Renal cortex interstitium (tissue), 11 donors: ENCODE results near the gene SPRED2. TPM values are rescaled to one million over a fixed set of nuclear protein-coding genes. Genes with fewer than 3 reads are reported as not detected.
"Not testable (repeated sequence)": the region's sequence is repeated elsewhere in the genome, so short reads cannot be mapped to it uniquely, and the experiment has no call there.

Experiments used
- DNase-seq, 11 donors: peaks; one replicate each; pipeline ENCODE4 v3.0.0-alpha.2; 2013; ENCODE audit warnings: low read depth in 9 of 11, low spot score in 4 of 11; ENCODE audit errors: extremely low read depth in 1 of 11
- polyA plus RNA-seq, 3 donors: library from polyadenylated mRNA; unstranded; fragments of 120-200 nt; gene quantifications; one replicate each; pipeline ENCODE4 v1.2.1, GENCODE V29; 2013; ENCODE audit not compliant: insufficient read length in 3 of 3

The SPRED2 gene
- polyA plus RNA-seq, 3 donors, result 37.8 to 41.0 (median 39.4) TPM

DNA sequence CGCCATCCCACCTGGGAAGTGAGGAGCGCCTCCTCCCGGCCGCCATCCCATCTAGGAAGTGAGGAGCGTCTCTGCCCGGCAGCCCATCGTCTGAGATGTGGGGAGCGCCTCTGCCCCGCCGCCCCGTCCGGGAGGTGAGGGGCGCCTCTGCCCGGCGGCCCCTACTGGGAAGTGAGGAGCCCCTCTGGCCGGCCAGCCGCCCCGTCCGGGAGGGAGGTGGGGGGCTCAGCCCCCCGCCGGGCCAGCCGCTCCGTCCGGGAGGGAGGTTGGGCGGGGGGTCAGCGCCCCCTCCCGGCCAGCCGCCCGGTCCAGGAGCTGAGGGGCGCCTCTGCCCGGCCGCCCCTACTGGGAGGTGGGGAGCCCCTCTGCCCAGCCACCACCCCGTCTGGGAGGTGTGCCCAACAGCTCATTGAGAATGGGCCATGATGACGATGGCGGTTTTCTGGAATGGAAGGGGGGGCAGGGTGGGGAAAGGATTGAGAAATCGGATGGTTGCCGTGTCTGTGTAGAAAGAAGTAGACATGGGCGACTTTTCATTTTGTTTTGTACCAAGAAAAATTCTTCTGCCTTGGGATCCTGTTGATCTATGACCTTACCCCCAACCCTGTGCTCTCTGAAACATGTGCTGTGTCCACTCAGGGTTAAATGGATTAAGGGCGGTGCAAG lies 93.4 kb downstream of the SPRED2 start:
- not testable (repeated sequence) for DNase-seq

DNA sequence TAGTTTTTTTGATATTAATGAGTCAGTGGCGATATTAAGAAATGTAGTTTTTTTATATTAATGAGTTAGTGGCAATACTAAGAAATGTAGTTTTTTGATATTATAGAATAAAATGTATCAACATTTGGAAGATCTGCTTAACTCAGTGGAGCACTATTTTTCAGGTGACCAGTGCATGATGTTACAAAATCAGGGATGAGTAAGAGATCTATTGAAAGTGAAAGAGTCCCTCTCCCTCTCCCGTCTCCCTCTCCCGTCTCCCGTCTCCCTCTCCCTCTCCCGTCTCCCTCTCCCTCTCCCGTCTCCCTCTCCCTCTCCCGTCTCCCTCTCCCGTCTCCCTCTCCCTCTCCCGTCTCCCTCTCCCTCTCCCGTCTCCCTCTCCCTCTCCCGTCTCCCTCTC lies 94.5 kb downstream of the SPRED2 start:
- DNase-seq, result not testable (repeated sequence)

DNA sequence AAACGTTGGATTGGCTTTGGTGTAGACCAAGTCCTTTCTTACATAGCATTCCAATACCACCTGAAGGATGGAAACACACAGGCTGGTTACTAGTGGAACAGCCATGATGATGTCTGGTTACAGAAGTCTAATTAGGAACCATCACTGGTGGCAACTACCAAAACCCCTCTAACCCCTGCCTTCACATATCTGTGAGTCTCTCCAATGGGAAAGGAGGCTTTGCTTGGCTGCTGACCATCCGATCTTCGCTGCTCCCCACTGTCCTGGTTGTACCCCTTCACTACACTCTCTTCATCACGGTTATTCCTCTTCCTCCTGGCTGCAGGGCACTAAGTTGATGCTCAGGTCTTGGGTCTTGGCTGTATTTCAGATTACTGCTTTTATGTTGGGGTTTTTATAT lies 97.7 kb downstream of the SPRED2 start:
- no peak for DNase-seq

DNA sequence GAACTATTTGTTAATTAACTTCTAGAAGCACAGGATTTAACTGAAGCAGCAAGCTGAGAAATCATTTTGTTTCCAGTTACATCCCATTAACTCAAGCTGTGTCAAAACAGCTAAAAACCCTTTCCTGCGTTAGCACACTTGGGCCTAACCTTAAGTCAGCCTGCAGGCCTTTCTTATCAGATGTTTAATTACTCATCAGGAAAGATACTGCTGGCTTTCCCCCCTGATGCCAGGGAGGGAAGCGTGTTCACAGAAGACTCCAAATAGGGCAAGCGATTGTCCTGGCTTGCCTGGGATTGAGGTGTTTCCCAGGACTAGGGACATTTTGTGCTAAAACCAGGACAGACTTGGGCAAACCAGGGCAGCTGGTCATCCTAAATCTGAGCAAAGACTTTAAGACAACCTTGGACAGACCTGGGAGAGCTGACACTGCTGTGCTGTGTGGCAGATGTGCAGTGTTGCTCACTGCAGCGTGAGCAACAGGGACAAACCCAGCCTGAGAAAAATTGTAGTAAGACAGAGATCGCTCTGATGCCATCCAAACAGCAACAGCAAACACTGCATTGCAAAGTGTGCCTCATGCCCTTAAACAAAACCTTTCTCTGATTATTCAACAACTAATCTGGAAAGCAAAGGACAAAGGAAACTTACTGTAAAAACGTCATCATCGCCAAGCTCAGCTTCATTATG lies 100.9 kb downstream of the SPRED2 start:
- DNase-seq, result no peak

DNA sequence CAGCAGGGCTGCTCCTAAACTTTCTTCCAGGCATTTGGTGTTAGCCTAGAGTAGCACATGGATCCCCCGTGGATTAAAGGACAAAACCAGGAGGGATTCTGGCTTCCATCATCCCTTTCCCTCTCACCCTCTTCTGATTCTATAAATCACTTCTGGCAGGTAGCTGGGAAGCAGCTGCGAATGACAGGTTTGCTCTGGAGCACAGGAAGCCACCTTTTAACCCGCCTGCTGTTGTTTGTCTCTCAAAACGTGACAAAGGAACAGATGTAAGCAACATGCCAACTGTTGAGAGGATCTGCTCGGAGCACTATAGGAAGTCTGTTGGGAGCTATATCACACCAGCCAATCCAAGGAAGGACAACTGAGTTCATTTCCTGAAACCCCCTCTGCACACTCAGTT lies 102.9 kb downstream of the SPRED2 start:
- DNase-seq, result no peak

DNA sequence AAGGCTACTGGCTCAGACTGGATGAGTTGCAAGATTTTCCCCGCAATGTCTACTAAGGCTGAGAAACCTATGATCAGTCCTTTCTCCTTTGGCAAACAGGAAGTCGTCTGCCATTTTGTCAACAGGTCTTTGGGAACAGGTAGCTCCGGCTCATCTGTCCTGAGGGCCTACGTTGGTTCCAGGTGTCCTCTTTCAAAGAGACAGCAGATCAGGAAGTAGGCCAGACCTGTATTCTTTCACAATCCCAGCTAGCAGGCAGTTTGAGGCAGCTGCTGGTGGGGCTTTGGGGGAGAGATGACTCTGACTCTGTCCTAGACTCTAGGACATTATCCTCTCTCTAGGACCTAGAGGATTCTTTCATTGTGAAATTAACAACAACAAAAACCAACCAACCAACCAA lies 106.1 kb downstream of the SPRED2 start:
- no peak for DNase-seq

DNA sequence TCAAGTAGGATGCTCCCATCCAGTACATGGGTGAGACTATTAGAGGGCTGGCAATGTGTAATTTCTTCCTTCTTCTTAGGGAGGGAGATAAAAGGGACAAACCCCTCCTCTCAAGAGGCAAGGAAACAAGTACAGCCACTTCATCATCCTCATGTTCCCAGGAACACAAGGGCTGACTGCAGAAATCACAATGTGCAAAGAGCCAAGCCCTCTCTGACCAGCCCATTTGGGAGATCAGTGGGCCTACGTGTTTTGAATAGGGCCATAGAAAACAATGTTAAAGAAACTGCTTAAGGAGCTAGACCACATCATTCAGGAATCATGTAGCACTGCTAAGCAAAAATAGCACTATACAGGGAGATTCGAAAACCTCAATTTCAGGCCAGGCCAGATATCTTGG lies 107.3 kb downstream of the SPRED2 start:
- no peak for DNase-seq

DNA sequence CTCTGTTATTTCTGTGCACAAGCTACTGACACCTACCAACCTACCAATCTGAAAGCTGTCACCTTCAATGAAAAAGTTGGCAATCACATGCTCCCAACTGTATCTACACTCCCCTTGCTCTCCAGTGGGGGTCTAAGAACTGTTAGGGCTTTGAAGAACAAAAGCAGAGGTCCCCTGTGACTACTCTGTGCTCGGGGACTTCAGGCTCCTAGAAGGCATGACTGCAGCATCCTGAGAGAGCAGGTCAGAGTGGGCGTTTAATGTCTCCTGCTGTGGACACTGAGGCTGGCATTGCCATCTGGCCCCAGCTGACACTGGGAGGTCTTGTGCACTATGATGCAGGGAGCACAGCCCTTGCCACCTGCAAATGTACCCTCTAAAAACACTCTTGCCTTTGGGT lies 111.5 kb downstream of the SPRED2 start:
- no peak for DNase-seq

DNA sequence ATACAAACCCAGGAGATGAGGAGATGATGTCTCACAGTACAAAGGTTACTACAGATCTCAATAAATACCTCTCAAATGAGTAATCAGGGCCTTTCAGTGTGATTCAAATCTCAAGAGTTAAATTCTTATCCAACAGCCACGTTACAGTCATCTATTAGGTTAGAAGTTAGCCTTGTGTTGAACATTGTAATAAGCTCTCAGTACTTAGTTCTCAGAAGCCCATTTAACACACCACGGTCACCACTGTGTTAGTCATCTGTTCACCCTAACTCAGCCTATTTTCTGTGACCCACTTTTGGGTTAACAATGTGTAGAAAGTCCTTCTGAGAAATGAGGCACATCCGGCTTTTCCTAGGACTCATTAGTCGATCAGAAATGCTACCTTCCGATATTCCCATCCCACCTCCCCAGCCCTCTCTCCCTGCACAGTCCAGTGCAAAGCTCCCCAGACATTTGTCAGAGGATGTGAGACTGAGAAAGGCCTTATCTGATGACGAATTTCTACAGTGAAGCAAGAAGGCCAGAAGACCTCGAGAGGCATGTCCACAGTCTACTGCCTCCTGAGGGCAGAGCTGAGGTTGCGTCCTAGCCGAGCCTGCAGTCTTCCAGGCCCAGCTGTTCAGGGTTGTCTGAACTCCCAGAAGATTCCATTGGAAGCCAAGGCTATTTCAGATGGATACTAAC lies 112.2 kb downstream of the SPRED2 start:
- no peak for DNase-seq

DNA sequence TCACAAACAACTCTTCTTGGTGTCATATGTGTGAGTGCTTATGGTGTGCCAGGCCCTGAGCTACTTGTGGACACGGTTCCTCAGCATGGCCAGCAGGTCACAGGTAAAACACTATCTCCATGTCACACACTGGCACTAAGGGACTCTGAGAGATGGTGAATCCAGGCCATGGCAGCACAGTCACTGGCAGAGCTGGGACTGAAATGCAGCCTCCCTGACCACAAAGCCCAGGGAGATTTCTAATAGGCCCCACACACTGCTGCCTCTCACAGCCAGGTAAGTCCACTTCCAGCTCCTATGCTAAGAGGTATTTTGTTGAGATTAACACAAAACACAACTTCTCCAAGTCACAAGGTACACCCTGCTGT lies 112.7 kb downstream of the SPRED2 start:
- DNase-seq, result no peak

DNA sequence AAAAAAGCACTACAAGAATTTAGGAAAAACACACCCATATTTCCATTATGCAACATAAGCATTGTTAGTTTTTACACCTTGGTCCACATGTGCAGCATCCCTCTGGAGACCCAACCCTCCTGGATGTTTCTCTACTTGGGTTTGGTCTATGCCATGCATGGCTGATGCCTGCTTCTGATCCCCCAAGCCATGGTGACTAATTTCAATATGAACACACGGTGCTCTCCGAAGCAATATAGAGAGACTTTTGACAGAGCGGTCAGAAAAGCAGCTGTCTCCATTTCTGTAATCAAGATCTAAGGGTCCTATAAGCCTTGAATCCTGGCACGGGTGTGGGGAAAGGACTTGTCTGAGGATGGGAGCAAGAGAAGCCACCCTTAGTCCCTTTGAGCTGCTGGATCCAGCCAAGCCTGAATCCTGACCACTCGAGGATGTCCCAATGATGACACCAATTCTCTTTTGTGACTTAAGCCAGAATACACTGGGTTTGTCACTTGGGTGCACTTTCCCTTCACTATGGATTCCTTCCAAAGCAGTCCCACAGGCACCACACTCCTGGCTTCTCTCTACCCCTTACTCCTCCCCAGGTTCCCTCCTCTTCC lies 113.2 kb downstream of the SPRED2 start:
- no peak for DNase-seq

DNA sequence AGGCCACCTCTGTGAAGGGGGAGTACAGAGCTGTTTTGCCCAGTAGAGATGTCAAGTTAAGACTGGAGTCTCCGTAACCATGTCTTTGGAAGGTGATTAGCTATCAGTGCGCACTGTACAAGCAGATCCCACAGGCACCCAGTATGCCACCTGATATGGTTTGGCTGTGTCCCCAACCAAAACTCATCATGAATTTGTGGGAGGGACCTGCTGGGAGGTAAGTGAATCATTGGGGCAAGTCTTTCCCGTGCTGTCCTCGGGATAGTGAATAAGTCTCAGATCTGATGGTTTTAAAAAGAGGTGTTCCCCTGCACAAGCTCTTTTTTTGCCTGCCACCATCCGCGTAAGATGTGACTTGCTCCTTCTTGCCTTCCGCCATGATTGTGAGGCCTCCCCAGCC lies 114.6 kb downstream of the SPRED2 start:
- DNase-seq, result no peak

DNA sequence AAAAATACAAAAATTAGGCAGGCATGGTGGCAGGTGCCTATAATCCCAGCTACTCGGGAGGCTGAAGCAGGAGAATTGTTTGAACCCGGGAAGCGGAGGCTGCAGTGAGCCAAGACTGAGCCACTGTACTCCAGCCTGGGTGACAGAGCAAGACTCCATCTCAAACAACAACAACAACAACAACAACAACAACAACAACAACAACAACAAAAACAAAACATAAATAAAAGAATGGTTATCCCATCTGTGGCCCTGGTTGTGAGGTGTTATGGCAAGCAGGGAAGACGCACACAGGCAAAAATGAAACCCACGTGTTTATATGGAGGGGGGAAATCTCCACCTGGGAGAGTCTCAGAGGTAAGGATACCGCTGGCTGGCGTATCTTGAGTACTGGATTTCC lies 115.0 kb downstream of the SPRED2 start:
- DNase-seq, result not testable (repeated sequence)

DNA sequence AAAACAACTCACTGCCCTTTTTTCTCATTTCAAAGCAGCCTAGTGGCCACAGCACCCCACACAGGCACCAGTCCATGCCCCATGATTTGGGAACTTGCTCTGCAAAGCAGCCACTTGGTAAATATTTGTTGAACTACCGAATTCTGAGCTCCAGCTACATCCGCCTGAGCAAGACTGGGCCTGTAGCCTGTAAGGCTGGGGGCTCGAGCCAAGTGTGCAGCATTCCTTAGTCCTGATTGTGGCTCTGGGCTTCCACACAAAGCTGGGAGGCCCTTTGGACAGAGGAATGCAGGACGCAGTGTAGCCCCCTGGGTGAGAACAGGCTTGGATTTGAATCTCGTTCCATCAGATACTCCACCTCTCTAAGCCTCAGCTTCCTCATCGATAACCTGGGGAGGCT lies 116.3 kb downstream of the SPRED2 start:
- no peak for DNase-seq

DNA sequence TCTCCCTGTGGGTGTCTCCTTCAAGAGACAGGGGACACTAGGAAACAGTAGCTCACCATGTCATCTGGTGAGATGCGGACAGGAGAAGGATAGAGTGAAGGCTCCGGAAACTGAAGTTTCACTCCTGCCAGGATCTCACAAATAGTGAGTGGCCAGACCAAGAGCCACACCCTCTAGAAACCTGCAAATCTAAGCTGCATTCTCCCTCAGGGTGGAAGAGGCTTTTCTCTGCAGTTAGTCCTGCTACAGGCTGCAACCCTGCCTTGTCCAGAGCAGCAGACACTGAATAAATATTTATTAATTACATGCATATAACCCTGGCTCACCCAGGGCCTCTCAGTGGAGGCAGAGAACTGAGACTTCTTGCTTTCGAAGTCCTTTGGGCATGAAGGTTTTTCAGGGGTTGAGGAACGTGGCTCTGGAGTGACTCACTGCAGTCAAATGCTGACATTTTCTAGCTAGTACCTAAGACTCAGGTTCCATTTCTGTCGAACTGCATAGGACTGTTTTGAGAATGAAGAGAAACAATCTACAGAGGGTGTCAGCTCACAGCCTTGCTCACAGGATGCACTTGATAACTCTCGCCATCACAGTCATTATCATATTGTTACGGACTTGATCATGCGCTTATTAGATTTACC lies 117.5 kb downstream of the SPRED2 start:
- no peak for DNase-seq

DNA sequence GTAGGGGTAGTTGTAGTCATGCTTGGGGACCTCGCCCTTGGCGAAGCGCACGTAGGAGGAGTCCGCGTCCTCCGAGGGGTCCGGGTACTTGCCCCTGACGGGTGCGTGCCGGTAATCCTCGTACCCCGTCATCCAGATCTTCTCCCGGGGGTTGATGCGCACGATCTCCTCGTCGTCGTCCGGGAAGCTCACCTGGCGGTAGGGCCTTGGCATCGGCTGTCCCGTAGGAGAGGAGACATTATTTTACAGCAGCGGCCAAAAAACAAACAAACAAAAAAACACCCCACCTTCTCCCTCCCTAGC lies 118.5 kb downstream of the SPRED2 start:
- no peak for DNase-seq

DNA sequence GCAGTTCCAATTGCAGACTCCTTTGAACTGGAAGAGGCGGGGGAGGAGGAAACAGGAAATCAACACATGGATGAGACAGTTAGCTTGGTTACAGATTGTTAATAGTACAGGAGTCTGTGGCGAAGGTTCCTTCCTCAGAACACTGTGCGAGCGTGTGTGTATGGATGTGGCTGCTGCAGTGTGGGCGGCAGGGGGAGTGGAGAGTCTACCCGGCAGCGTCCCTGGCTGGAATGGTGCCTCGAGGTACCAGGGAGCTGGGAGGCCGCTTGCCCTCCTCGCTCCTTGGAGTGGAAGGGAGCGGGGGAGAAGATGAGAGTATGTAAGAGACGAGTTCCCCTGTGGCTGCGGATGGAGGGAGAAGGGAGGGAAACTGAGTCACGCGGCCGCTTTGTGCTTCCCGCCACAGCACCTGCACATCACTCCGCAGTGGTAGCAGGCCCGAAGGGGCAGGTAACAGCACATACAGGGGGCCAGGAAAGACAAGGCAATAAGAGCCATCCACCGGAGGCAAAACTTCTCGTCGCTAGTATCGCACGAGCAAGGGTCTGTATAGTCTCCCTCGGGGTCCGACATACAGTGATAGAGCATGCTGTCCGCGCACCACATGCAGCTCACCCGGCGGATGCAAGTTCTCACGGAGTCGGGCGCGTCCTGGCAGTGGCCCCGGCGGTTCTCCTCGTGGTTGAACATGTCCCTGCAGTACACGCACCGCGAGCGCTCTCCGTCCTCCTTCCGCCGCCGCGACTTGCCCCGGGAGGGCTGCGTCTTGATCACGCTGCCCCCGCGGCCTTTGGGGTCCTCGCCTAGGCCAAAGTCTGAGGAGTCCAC lies 119.1 kb downstream of the SPRED2 start:
- DNase-seq, result no peak

DNA sequence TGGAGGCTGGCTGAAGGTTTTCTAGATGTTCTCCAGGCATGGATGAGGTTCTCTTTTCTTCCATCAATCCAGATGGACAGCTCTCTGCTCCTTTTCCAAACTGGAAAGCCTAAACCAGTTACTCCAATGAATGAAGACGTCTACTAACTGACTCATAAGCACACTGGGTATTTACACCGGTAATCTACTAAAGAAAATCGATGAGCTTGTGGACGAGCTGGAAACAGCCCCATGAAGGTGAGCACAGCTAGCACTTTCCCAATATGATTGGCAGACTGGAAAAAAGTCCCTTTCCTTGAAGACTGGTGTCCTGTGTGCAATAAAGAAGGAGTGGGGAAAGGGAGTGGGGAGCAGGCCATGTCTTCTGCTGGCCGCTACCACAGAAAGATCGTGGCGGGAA lies 120.8 kb downstream of the SPRED2 start:
- DNase-seq, result no peak

DNA sequence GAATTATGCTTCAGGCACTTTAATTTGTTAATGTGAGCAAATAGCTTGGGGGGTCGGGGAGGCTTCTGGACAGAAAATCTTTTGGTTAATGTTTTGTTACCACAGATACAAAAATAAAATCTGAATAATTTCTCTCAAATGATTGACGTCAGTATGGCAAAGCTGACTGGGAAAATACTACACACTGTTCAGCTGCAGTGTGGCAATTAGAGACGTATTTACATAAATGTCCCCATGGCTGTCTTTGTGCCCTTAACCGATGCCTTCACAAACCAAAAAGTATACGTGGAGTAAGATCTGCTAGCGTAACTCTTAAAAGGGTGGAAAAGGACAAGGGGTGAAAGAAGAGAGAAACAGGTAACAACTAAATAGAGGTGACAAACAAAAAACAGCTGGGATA lies 121.3 kb downstream of the SPRED2 start:
- DNase-seq, result no peak
